K562 (cell line): ENCODE measurements around the gene BTBD16. TPM values are rescaled to one million over a fixed set of nuclear protein-coding genes. Genes with fewer than 3 reads are reported as not detected.

Experiments
- ATAC-seq: fragments of 200-7000 bp; cut with Tn5 transposase; 3 replicates; pipeline ENCODE4 v1.9.1; 2020; ENCODE audit warnings: moderate library complexity
- BruUV-seq: library from RNA; stranded (reverse); fragments of 400-500 nt; replicated peaks from 2 replicates; lab custom pipeline; 2021; lab: Mats Ljungman, UMichigan
- CTCF ChIA-PET: fragments of 300-600 bp; formaldehyde crosslinking; extraction: SDS; loops from one replicate; lab custom pipeline; 2021; ENCODE audit warnings: low intra/inter-chr PET ratio; lab: Yijun Ruan, JAX
- POLR2A ChIA-PET: fragments of 300-600, 350-650 bp; sonication (Branson Sonifier 250); formaldehyde crosslinking; extraction: SDS; loops from one replicate; lab custom pipeline; 2021; ENCODE audit warnings: antibody characterized with exemption, inconsistent platforms; lab: Yijun Ruan, JAX
- DNase-seq, 4 experiments: peaks; one replicate each; pipeline versions ENCODE4 v3.0.0 to v3.0.0-alpha.2; 2011 to 2018; ENCODE audit warnings: low spot score in 3 of 4, mixed read lengths in 3 of 4; ENCODE audit errors: extremely low read depth in 1 of 4
- FAIRE-seq: peaks from 2 replicates; lab custom pipeline; 2011; peaks lifted over from hg19 to GRCh38; lab: Jason Lieb, UNC
- H2AFZ ChIP-seq: 2 replicates; pipeline ENCODE4 v1.6.0; 2011; ENCODE audit warnings: low read depth, low read length, control low read depth, inconsistent platforms
- H3K27ac ChIP-seq: fragments of 200-600 bp; 3 replicates; pipeline ENCODE4 v1.8.0; 2011; ENCODE audit warnings: low read depth, mild to moderate bottlenecking, control low read depth, inconsistent platforms, low read length, moderate library complexity, mixed read lengths; ENCODE audit errors: extremely low read depth
- H3K27me3 ChIP-seq, 2 experiments: fragments of 300-600 bp in 1 of 2; 2 replicates in 1 of 2; 3 replicates in 1 of 2; pipeline versions ENCODE4 v1.6.0 to v1.8.0; 2011; ENCODE audit warnings: inconsistent platforms in 2 of 2, low read length in 2 of 2, mild to moderate bottlenecking in 1 of 2, mixed read lengths in 1 of 2, moderate library complexity in 1 of 2; ENCODE audit not compliant: control insufficient read depth in 2 of 2, insufficient read depth in 2 of 2
- H3K36me3 ChIP-seq: fragments of 300-600 bp; 3 replicates; pipeline ENCODE4 v1.8.0; 2011; ENCODE audit warnings: mild to moderate bottlenecking, low read length, inconsistent platforms; ENCODE audit not compliant: control insufficient read depth, insufficient read depth
- H3K4me1 ChIP-seq, 2 experiments: fragments of 200-600 bp in 1 of 2; replicated peaks in 1 of 2; 2 replicates in 1 of 2; 3 replicates in 1 of 2; pipeline versions ENCODE4 v1.5.1 to v1.8.0; 2011; ENCODE audit warnings: inconsistent platforms in 2 of 2, low read length in 2 of 2, mild to moderate bottlenecking in 1 of 2, mixed read lengths in 1 of 2, moderate library complexity in 1 of 2; ENCODE audit not compliant: control insufficient read depth in 2 of 2, insufficient read depth in 2 of 2
- H3K4me2 ChIP-seq: 2 replicates; pipeline ENCODE4 v1.6.1; 2011; ENCODE audit warnings: low read length, control low read depth, inconsistent platforms, mixed read lengths; ENCODE audit not compliant: insufficient read depth
- H3K4me3 ChIP-seq: fragments of 200-600 bp; sonication (generic), shearing (Covaris generic); 2 replicates; pipeline ENCODE4 v1.5.1; 2016; ENCODE audit warnings: control low read depth, inconsistent platforms
- H3K79me2 ChIP-seq: fragments of 200-600 bp; 3 replicates; pipeline ENCODE4 v1.8.0; 2011; ENCODE audit warnings: low read length, inconsistent platforms; ENCODE audit not compliant: control insufficient read depth, insufficient read depth
- H3K9ac ChIP-seq, 2 experiments: 2 replicates each; pipeline versions ENCODE4 v1.6.0 to v1.6.1; 2011; ENCODE audit warnings: low read depth in 2 of 2, low read length in 2 of 2, control low read depth in 1 of 2, inconsistent platforms in 1 of 2, mild to moderate bottlenecking in 1 of 2, mixed read lengths in 1 of 2; ENCODE audit not compliant: insufficient read depth in 1 of 2
- H3K9me1 ChIP-seq: one replicate; pipeline ENCODE4 v1.6.0; 2011; ENCODE audit warnings: inconsistent platforms, mild to moderate bottlenecking, low read length, moderate library complexity; ENCODE audit not compliant: control insufficient read depth, insufficient read depth
- H3K9me3 ChIP-seq: replicated peaks from 2 replicates; pipeline ENCODE4 v1.5.1; 2011; ENCODE audit warnings: low read depth, low read length, inconsistent platforms; ENCODE audit not compliant: control insufficient read depth, insufficient read depth
- H4K20me1 ChIP-seq: replicated peaks from 2 replicates; pipeline ENCODE4 v1.6.1; 2011; ENCODE audit warnings: low read length, inconsistent platforms, mixed read lengths; ENCODE audit not compliant: control insufficient read depth, insufficient read depth
- HDGF ChIP-seq: fragments of 450-650 bp; IDR thresholded peaks from 2 replicates; pipeline ENCODE4 v1.6.1; 2016
- JUN ChIP-seq, 2 experiments: sonication (generic) in 1 of 2; formaldehyde crosslinking in 1 of 2; IDR thresholded peaks; 2 replicates each; pipeline versions ENCODE4 v1.6.1 to v1.8.0; 2012 to 2022; ENCODE audit warnings: borderline replicate concordance in 2 of 2, mild to moderate bottlenecking in 2 of 2, improper control_type of control experiment in 1 of 2, low read depth in 1 of 2, low read length in 1 of 2, missing genetic modification reagents in 1 of 2
- MAFK ChIP-seq: IDR thresholded peaks from 2 replicates; pipeline ENCODE4 v1.6.1; 2011; ENCODE audit warnings: low read length, improper control_type of control experiment
- RBFOX2 ChIP-seq: fragments of 200-400 bp; formaldehyde crosslinking; IDR thresholded peaks from 2 replicates; pipeline ENCODE4 v1.6.1; 2017; ENCODE audit warnings: low read depth, mild to moderate bottlenecking, low read length, moderate library complexity
- RBM14 ChIP-seq: fragments of 200-400 bp; formaldehyde crosslinking; IDR thresholded peaks from 2 replicates; pipeline ENCODE4 v1.6.1; 2018; ENCODE audit warnings: low read depth, mild to moderate bottlenecking, low read length, moderate library complexity, borderline replicate concordance; ENCODE audit not compliant: insufficient read depth
- SPI1 ChIP-seq: IDR thresholded peaks from 2 replicates; pipeline ENCODE4 v1.6.1; 2011; ENCODE audit warnings: low read depth, low read length, control low read depth, borderline replicate concordance
- TSC22D4 ChIP-seq: fragments of 450-650 bp; IDR thresholded peaks from 2 replicates; pipeline ENCODE4 v1.6.1; 2016; ENCODE audit warnings: missing genetic modification characterization, missing biosample characterization, control low read depth
- ZBTB1 ChIP-seq: sonication (generic); formaldehyde crosslinking; IDR thresholded peaks from 2 replicates; pipeline ENCODE4 v1.8.1; 2023; ENCODE audit warnings: missing genetic modification reagents, low read depth, mild to moderate bottlenecking, borderline replicate concordance
- ZFX ChIP-seq: sonication (generic); formaldehyde crosslinking; IDR thresholded peaks from 2 replicates; pipeline ENCODE4 v1.8.0; 2022; ENCODE audit warnings: mild to moderate bottlenecking, missing genetic modification reagents, moderate library complexity
- ZKSCAN8 ChIP-seq: fragments of 200-800 bp; sonication (Bioruptor generic); IDR thresholded peaks from 2 replicates; pipeline ENCODE4 v1.6.1; 2016; ENCODE audit warnings: missing genetic modification characterization, missing compliant biosample characterization
- ZNF445 ChIP-seq: fragments of 250-450 bp; sonication (Bioruptor Pico); IDR thresholded peaks from 2 replicates; pipeline ENCODE4 v1.4.0; 2020; ENCODE audit warnings: low read depth, mild to moderate bottlenecking, moderate library complexity
- ZNF507 ChIP-seq: conservative IDR thresholded peaks from 2 replicates; pipeline ENCODE4 v1.6.1; 2017; ENCODE audit warnings: missing genetic modification characterization, missing compliant biosample characterization
- ZNF551 ChIP-seq: fragments of 250-450 bp; sonication (Bioruptor Pico); IDR thresholded peaks from 2 replicates; pipeline ENCODE4 v1.5.0; 2021; ENCODE audit warnings: mild to moderate bottlenecking, moderate library complexity
- whole genome bisulfite sequencing: fragments of 100-300 bp; shearing (Covaris generic); methylation state at CpG from one replicate; pipeline ENCODE4 v1.1.6; 2016; ENCODE audit warnings: low coverage, mixed read lengths; ENCODE audit not compliant: insufficient coverage; ENCODE audit errors: missing lambda C conversion rate; 5-methylcytosine and 5-hydroxymethylcytosine counted together
- in situ Hi-C: fragments of 300-500 bp; cut with MboI; formaldehyde crosslinking; loops from 4 replicates; pipeline ENCODE4 v1.15.0; 2018; ENCODE audit warnings: inconsistent platforms, mixed read lengths
- intact Hi-C: fragments of 100-400 bp; cut with micrococcal nuclease; formaldehyde crosslinking; loops from 2 replicates; pipeline ENCODE4 v1.14.2; 2022
- polyA plus RNA-seq, 8 experiments: library from polyadenylated mRNA; depleted of rRNA in 4 of 8; stranded (reverse) in 5 of 8; unstranded in 3 of 8; fragments of >200 nt; fragmentation: Nextera tagmentation in 2 of 8; fragmentation: Illumina TruSeq in 1 of 8; extraction: Ambion mirVana in 2 of 8; extraction: Trizol in 1 of 8; gene quantifications; 2 replicates each; pipeline versions ENCODE4 v1.2.1 to v1.2.3, GENCODE V29; 2011 to 2014; ENCODE audit warnings: inconsistent platforms in 1 of 8, missing spikeins in 1 of 8
- total RNA-seq, 7 experiments: library from RNA; depleted of rRNA in 6 of 7; stranded (reverse); fragments of >200 nt in 6 of 7; fragmentation: Illumina TruSeq in 2 of 7; extraction: Trizol in 2 of 7; gene quantifications; 2 replicates each; pipeline versions ENCODE4 v1.2.1 to v1.2.3, GENCODE V29; 2011 to 2021; ENCODE audit warnings: low replicate concordance in 1 of 7
- TF ChIP-seq, protein P1 (sequence below): sonication (generic); formaldehyde crosslinking; IDR thresholded peaks from 2 replicates; pipeline ENCODE4 v1.9.0; 2022; ENCODE audit warnings: mild to moderate bottlenecking, missing genetic modification reagents
- TF ChIP-seq, protein P2 (sequence below): sonication (generic); formaldehyde crosslinking; IDR thresholded peaks from 2 replicates; pipeline ENCODE4 v1.8.0; 2022; ENCODE audit warnings: mild to moderate bottlenecking, missing genetic modification reagents

Gene BTBD16
- total and polyA plus RNA-seq, 9 of the 15 experiments (the other 6 are each of a cell fraction or from before 2014, with no cell fraction given): 0.11 TPM; not detected in 8

DNA sequence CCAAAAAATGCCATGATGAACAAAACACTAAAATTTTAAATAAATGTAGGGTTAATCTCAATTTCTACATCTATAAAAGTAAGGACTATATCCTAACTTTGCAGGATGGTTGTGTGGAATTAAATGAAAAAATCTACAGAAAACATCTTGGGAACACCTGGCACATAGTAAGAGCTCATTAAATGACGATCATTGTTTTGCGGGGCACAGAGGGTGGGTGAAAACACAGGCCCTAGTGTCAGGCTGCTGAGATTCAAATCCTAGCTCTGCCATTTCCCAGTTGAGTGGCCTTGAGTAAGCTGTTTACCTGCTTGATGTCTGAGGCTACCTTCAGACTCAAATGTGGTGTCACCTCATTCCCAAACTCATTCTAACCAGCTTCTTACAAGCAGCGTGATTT, 35.6 kb downstream of the BTBD16 start:
- no peak overlapping the region for H2AFZ ChIP-seq

DNA sequence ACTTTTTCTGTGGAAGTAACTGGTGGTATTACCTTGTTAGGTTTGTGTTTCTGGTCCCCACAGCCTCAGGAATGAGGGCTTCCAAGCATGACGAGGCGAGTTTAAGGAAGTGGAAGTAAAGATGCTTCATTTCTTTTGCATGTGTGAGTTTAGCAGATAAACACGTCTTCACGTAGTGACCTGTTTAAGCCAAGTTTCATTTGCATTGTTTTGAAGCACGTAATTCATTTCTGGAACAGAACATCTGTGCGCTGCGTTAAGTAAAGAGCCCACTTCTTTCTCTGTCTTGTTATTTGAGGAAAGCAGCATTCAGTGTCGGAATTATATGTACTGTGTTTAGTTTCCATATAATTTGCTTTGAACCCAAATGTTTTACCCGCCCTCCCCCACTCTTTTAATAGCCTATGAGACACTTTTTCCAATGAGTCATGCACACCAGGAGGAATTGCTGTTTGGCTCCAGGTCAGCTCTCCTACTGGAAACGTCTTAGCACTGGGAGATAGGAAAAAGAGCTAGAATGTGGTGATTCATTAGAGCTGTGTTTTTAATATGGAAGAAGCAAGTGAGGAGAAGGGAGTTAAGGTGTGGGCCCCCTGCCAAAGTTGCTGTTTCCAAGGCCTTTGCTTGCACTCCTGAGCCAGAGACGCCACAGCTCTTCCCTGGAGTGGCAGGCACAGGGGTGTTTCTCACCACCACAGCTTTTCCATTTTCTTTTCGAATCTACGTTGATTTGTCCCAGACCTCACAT, 36.7 kb downstream of the BTBD16 start:
- no TSS peak for BruUV-seq
- Histone ChIP-seq H3K9me3 (no peaks in the 10 kb centered on the region), H2AFZ (no peak overlapping the region), H3K4me1 (peaks cover 0 to 3% of the 10 kb centered on the region in 2 experiments; a peak in 2 of 5 replicates), H3K9ac (no peak overlapping the region), H3K4me3 (no peak overlapping the region), H3K27me3 (no peaks in the 10 kb centered on the region), H3K27ac (peak overlapping the region; percentile 40; the same call in 1 of the 3 replicates), H3K36me3 (no peaks in the 10 kb centered on the region), H4K20me1 (no peaks in the 10 kb centered on the region), H3K9me1 (no peaks in the 10 kb centered on the region), H3K4me2 (0 out of 2 replicates have a peak overlapping the region, but pooled peaks have one; percentile 32), H3K79me2 (no peaks in the 10 kb centered on the region)
- ATAC-seq: no peak
- peak in 2 of 4 experiments; percentile 9 to 13 for DNase-seq
- in situ Hi-C loops: loop anchor here (5.0 kb wide), 1 partner anchor 124 kb away; no protein-coding TSS in a partner anchor
- POLR2A ChIA-PET: no interaction called here
- intact Hi-C loops: no loop called here
- no peak for FAIRE-seq
- CTCF ChIA-PET: no interaction called here
- WGBS: 1% methylated on average over 11 of the region's 13 CpGs
- TF ChIP-seq ZNF551 (CRISPR knock-in tag): no peak
- TF ChIP-seq ZBTB1 (CRISPR knock-in tag): no peak
- TF ChIP-seq ZNF507 (tag): no peak
- TF ChIP-seq, protein P1, sequence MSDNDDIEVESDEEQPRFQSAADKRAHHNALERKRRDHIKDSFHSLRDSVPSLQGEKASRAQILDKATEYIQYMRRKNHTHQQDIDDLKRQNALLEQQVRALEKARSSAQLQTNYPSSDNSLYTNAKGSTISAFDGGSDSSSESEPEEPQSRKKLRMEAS (CRISPR knock-in tag): no peak
- TF ChIP-seq JUN (IDR thresholded peaks at IDR 0.05; ENCODE audit: borderline replicate concordance, low read depth, low read length): peak; percentile 40; the same call in 1 of the 2 replicates
- TF ChIP-seq JUN (CRISPR knock-in tag; IDR thresholded peaks at IDR 0.05; ENCODE audit: borderline replicate concordance): no peak
- 0 out of 2 replicates have a peak, but pooled peaks have one; percentile 49 for TF ChIP-seq ZKSCAN8 (CRISPR knock-in tag)
- TF ChIP-seq ZNF445 (CRISPR knock-in tag): no peak
- TF ChIP-seq ZFX (CRISPR knock-in tag): peak; percentile 22; the same call in 1 of the 2 replicates
- peak; percentile 54; the same call in 1 of the 2 replicates for TF ChIP-seq SPI1
- no peak for TF ChIP-seq RBM14
- no peak for TF ChIP-seq MAFK

More for the DNA sequence above, 35.6 kb downstream of the BTBD16 start:
- Histone ChIP-seq H4K20me1 (no peaks in the 10 kb centered on the region), H3K36me3 (no peaks in the 10 kb centered on the region), H3K79me2 (no peaks in the 10 kb centered on the region), H3K9ac (no peak overlapping the region), H3K9me1 (no peaks in the 10 kb centered on the region), H3K27me3 (no peaks in the 10 kb centered on the region), H3K9me3 (no peaks in the 10 kb centered on the region), H3K4me3 (no peak overlapping the region), H3K4me1 (peaks cover 0 to 3% of the 10 kb centered on the region in 2 experiments; a peak in 2 of 5 replicates), H3K27ac (no peak overlapping the region), H3K4me2 (no peak overlapping the region)
- FAIRE-seq: no peak
- no peak for DNase-seq
- intact Hi-C loops: no loop called here
- ChIA-PET POLR2A (no interaction called here), CTCF (no interaction called here)
- no TSS peak for BruUV-seq
- TF ChIP-seq HDGF (no peak), TSC22D4 (no peak), RBFOX2 (no peak)
- TF ChIP-seq, protein P2, sequence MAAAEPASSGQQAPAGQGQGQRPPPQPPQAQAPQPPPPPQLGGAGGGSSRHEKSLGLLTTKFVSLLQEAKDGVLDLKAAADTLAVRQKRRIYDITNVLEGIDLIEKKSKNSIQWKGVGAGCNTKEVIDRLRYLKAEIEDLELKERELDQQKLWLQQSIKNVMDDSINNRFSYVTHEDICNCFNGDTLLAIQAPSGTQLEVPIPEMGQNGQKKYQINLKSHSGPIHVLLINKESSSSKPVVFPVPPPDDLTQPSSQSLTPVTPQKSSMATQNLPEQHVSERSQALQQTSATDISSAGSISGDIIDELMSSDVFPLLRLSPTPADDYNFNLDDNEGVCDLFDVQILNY: no peak
- in situ Hi-C loops: loop anchor here (5.0 kb wide), 1 partner anchor 126 kb away; no protein-coding TSS in a partner anchor
- WGBS: 4% methylated on average over 3 of the region's 3 CpGs
- no peak for ATAC-seq
